ENCODE measurements around the gene CAPZB.

GRCh38 chr1:19461220-19461554 lies 24.2 kb downstream of the CAPZB start:
- TF ChIP-seq CTCF (IDR thresholded peaks at IDR 0.05) (no peak), POLR2A (IDR thresholded peaks at IDR 0.05) (no peak)
